ENCODE measurements around the gene ESRRA.

The ESRRA gene

DNA sequence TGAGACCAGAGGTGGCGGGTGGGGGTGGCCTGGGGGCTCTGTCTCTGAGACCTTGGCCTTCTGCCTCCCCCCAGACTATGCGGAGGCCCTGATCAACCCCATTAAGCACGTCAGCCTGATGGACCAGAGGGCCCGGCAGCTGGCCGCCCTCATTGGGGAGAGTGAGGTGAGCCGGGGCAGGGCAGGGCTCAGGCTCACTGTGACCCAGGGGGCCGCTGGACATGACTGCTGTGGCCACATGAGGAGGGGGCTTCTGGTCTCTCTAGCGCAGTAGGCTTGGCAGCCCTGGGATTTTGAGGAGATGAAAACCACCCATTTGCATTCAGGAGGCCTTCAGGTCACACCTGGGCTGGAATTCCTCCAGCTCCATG, 41.4 kb upstream of the ESRRA start:
- Histone ChIP-seq H3K36me3 (ENCODE audit: control insufficient read depth, insufficient read depth, low read length) (peaks cover 6% of the 10 kb centered on the region), H3K27ac (ENCODE audit: insufficient read depth, low read length, poor library complexity, severe bottlenecking) (no peak overlapping the region), H3K4me3 (ENCODE audit: insufficient read depth, low read depth, low read length, poor library complexity, severe bottlenecking) (no peak overlapping the region)

DNA sequence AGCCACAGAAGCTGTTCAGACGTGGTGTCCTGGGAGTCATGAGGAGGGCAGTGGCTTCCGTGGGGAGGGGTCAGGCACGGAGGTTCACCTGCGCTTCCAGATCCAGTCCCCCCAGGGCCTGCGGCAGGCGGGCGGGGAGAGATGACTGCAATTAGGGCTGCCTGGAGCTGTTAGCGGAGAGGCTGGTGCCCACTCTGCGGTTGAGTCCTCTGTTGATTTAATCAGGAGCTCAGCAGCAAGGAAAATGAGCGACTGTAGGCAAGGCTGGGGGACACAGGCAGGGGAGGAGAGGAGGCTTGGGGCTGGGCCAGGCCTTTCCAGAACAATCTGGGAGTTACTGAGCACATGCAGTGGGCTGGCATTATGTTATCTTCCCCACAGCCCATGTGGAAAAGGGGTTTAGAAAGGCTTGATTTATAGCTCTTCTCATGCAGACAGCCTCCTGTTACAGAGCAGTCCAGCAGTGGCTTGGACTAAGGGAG, 40.9 kb upstream of the ESRRA start:
- no peak overlapping the region for H3K27ac ChIP-seq (ENCODE audit: insufficient read depth, low read length, poor library complexity, severe bottlenecking)
- no peak for DNase-seq
- H3K9me3 ChIP-seq (ENCODE audit: control insufficient read depth, low read length): no peaks in the 10 kb centered on the region
- peaks cover 6% of the 10 kb centered on the region for H3K36me3 ChIP-seq (ENCODE audit: control insufficient read depth, insufficient read depth, low read length)
- peaks cover 8% of the 10 kb centered on the region for H3K4me1 ChIP-seq (ENCODE audit: control insufficient read depth, insufficient read depth, low read length, poor library complexity, severe bottlenecking)
- H3K4me3 ChIP-seq (ENCODE audit: insufficient read depth, low read depth, low read length, poor library complexity, severe bottlenecking): no peak overlapping the region
- H3K27me3 ChIP-seq (replicated peaks; ENCODE audit: control insufficient read depth, insufficient read depth, low read length, poor library complexity, severe bottlenecking): no peaks in the 10 kb centered on the region

More for the DNA sequence above, 41.4 kb upstream of the ESRRA start:
- no peaks in the 10 kb centered on the region for H3K27me3 ChIP-seq (replicated peaks; ENCODE audit: control insufficient read depth, insufficient read depth, low read length, poor library complexity, severe bottlenecking)
- peaks cover 6% of the 10 kb centered on the region for H3K4me1 ChIP-seq (ENCODE audit: control insufficient read depth, insufficient read depth, low read length, poor library complexity, severe bottlenecking)
- no peak for DNase-seq
- H3K9me3 ChIP-seq (ENCODE audit: control insufficient read depth, low read length): no peaks in the 10 kb centered on the region

DNA sequence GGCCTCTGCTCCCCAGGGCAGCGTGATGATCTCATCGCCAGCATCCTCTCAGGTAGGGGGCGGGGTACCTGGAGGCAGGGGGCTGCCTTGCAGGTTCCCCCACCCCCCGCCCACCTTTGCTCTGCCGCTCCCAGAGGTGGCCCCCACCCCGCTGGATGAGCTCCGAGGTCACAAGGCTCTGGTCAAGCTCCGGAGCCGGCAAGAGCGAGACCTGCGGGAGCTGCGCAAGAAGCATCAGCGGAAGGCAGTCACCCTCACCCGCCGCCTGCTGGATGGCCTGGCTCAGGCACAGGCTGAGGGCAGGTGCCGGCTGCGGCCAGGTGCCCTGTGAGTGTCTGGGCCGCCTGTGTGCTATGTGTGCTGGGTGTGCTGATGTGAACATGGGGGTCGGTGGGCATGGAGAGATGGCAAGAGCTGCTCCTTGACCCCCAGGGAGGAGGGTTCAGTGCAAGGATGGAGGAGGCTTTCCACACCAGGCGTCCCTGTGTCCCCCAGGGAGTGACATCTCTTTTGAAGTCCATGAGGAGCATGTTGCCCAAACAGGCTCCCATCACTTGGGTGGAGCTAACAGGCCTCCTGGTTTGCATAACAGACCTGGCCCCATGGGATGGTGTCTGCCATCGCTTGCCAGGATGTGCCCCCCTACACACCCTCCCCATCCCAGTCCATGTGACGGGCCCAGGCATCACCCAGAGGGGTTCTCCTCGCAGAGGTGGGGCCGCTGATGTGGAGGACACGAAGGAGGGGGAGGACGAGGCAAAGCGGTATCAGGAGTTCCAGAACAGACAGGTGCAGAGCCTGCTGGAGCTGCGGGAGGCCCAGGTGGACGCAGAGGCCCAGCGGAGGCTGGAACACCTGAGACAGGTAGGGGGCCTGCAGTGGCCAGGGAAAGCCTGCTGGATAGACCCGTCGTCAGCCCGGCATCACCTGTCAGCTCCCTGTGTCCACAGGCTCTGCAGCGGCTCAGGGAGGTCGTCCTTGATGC, 39.9 kb upstream of the ESRRA start:
- no peaks in the 10 kb centered on the region for H3K27me3 ChIP-seq (replicated peaks; ENCODE audit: control insufficient read depth, insufficient read depth, low read length, poor library complexity, severe bottlenecking)
- no peak for DNase-seq
- no peak overlapping the region for H3K4me3 ChIP-seq (ENCODE audit: insufficient read depth, low read depth, low read length, poor library complexity, severe bottlenecking)
- peaks cover 8% of the 10 kb centered on the region for H3K4me1 ChIP-seq (ENCODE audit: control insufficient read depth, insufficient read depth, low read length, poor library complexity, severe bottlenecking)
- H3K9me3 ChIP-seq (ENCODE audit: control insufficient read depth, low read length): no peaks in the 10 kb centered on the region
- H3K27ac ChIP-seq (ENCODE audit: insufficient read depth, low read length, poor library complexity, severe bottlenecking): no peak overlapping the region
- peaks cover 6% of the 10 kb centered on the region for H3K36me3 ChIP-seq (ENCODE audit: control insufficient read depth, insufficient read depth, low read length)

DNA sequence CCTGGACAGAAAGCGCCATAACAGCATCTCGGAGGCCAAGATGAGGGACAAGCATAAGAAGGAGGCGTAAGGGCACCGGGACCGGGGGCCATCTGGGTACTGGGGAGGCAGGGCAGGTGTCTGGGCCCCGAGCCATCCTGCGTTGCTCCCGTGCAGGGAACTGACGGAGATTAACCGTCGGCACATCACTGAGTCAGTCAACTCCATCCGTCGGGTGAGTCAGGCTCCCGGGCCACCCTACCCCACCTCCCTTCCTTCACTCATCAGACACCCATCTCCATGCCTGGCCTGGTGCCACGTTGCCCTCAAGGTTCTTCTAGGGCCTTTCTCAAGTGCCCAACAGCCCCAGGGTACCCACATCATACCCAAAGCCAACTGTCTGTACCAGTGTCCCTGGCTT, 39.0 kb upstream of the ESRRA start:
- no peak overlapping the region for H3K27ac ChIP-seq (ENCODE audit: insufficient read depth, low read length, poor library complexity, severe bottlenecking)
- H3K27me3 ChIP-seq (replicated peaks; ENCODE audit: control insufficient read depth, insufficient read depth, low read length, poor library complexity, severe bottlenecking): no peaks in the 10 kb centered on the region
- peaks cover 8% of the 10 kb centered on the region for H3K4me1 ChIP-seq (ENCODE audit: control insufficient read depth, insufficient read depth, low read length, poor library complexity, severe bottlenecking)
- no peaks in the 10 kb centered on the region for H3K9me3 ChIP-seq (ENCODE audit: control insufficient read depth, low read length)
- no peak overlapping the region for H3K4me3 ChIP-seq (ENCODE audit: insufficient read depth, low read depth, low read length, poor library complexity, severe bottlenecking)
- DNase-seq: no peak
- H3K36me3 ChIP-seq (ENCODE audit: control insufficient read depth, insufficient read depth, low read length): peaks cover 6% of the 10 kb centered on the region

DNA sequence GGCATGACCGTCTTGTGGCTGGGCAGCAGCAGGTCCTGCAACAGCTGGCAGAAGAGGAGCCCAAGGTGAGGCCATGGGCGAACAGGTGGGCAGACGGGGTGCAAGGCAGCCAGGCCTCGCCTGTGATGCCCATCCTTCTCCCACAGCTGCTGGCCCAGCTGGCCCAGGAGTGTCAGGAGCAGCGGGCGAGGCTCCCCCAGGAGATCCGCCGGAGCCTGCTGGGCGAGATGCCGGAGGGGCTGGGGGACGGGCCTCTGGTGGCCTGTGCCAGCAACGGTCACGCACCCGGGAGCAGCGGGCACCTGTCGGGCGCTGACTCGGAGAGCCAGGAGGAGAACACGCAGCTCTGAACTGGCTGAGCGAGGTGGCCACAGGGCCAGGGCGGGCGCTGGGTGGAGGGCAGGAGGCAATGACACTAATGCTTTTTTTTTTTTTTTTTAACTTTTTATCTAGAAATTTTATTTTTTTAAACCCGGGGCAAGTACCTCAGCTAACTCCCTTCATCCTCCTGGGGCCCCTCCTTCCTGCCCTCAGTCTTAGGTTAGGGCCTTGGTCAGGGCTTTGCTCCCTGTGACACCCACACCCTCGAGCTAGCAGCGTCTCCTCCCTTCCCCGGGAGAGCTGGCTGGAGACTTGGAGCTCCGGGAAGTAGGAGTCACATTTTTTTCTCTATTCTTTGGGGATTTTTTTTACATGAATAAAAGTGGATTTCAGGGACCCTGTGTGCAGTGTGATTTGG, 37.9 kb upstream of the ESRRA start:
- peaks cover 6% of the 10 kb centered on the region for H3K36me3 ChIP-seq (ENCODE audit: control insufficient read depth, insufficient read depth, low read length)

DNA sequence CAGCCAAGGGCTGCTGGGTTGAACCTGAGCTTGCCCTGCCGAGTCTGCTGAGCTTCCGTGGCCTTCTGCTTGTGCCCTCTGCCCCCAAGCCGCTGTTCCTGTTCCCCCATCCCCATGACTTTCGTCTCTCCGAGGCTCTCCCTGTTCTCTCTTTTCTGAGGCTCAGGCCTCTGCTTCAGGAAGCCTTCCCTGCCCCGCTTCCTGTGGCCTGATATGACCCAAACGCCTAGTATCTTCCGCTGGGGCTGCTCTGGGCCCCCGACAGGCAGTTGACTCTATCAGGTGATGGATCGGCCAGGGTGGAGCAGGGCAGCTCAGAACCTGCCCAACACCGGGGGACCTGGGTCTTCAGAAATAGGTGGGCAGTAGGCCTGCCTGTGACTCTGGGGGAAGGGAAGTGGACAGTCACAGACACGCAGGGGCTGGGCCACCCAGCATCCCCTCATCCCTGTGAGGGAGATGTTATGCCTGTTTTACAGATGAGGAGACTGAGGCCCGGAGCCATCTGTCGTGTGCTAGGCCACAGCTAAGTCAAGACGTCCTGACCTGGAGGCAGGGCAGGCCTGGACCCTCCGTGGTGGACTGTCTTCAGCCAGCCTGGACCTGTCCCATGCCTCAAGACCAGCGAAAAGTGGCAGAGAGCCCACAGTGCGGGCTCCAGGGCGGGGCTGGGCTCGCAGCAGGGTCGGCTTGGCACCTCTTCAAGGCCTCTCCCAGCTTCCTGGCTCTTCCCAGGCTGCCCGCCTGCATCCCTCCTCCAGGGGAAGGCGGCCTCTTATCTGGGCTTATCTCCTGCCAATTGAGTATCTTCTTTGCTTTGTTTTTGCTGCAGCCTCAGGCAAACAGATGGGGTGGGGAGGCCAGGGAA, 37.1 kb upstream of the ESRRA start:
- peaks cover 12% of the 10 kb centered on the region for H3K4me1 ChIP-seq (ENCODE audit: control insufficient read depth, insufficient read depth, low read length, poor library complexity, severe bottlenecking)
- peak overlapping the region; percentile 61 for H3K4me3 ChIP-seq (ENCODE audit: insufficient read depth, low read depth, low read length, poor library complexity, severe bottlenecking)
- peak overlapping the region; percentile 98 for H3K27ac ChIP-seq (ENCODE audit: insufficient read depth, low read length, poor library complexity, severe bottlenecking)

More for the DNA sequence above, 37.9 kb upstream of the ESRRA start:
- no peak for DNase-seq
- Histone ChIP-seq H3K9me3 (ENCODE audit: control insufficient read depth, low read length) (no peaks in the 10 kb centered on the region), H3K27me3 (replicated peaks; ENCODE audit: control insufficient read depth, insufficient read depth, low read length, poor library complexity, severe bottlenecking) (no peaks in the 10 kb centered on the region), H3K27ac (ENCODE audit: insufficient read depth, low read length, poor library complexity, severe bottlenecking) (no peak overlapping the region), H3K4me1 (ENCODE audit: control insufficient read depth, insufficient read depth, low read length, poor library complexity, severe bottlenecking) (peaks cover 12% of the 10 kb centered on the region), H3K4me3 (ENCODE audit: insufficient read depth, low read depth, low read length, poor library complexity, severe bottlenecking) (no peak overlapping the region)

DNA sequence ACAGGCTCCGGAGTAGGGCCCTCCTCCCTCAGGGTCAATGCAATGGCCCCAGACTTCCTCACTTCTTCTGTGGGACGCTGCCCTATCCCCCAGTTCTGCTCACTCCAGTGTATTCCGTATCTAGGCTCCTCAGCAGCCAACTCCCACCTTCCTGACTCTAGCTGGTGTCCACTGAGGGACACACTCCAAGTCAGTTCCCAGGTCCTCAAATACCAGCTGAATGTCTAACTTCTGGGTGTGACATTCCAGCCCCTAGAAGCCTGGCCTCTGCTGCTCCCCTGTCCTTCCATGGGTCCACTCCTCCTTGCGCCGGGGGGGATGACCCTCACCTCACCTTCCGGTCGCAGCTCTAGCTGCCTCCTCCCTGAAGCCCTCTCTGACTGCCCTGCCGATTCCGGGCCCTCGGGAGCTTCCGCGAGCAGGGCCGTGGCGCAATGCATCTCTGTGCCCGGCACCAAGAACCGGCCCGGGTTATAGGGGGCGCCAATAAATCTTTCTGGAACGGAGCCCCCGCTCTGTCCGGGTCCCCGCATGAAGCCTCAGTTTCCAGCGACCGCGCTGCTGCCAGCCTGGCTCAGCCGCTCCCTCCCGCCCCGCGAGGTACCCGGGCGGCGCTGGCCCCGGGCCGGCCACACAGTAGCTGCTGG, 36.3 kb upstream of the ESRRA start:
- no peak for DNase-seq
- Histone ChIP-seq H3K9me3 (ENCODE audit: control insufficient read depth, low read length) (no peaks in the 10 kb centered on the region), H3K36me3 (ENCODE audit: control insufficient read depth, insufficient read depth, low read length) (peaks cover under 1% of the 10 kb centered on the region), H3K4me3 (ENCODE audit: insufficient read depth, low read depth, low read length, poor library complexity, severe bottlenecking) (peak overlapping the region; percentile 61), H3K27me3 (replicated peaks; ENCODE audit: control insufficient read depth, insufficient read depth, low read length, poor library complexity, severe bottlenecking) (no peaks in the 10 kb centered on the region), H3K27ac (ENCODE audit: insufficient read depth, low read length, poor library complexity, severe bottlenecking) (peak overlapping the region; percentile 98), H3K4me1 (ENCODE audit: control insufficient read depth, insufficient read depth, low read length, poor library complexity, severe bottlenecking) (peaks cover 12% of the 10 kb centered on the region)

More for the DNA sequence above, 37.1 kb upstream of the ESRRA start:
- H3K36me3 ChIP-seq (ENCODE audit: control insufficient read depth, insufficient read depth, low read length): peaks cover 6% of the 10 kb centered on the region
- H3K9me3 ChIP-seq (ENCODE audit: control insufficient read depth, low read length): no peaks in the 10 kb centered on the region
- no peaks in the 10 kb centered on the region for H3K27me3 ChIP-seq (replicated peaks; ENCODE audit: control insufficient read depth, insufficient read depth, low read length, poor library complexity, severe bottlenecking)
- no peak for DNase-seq

DNA sequence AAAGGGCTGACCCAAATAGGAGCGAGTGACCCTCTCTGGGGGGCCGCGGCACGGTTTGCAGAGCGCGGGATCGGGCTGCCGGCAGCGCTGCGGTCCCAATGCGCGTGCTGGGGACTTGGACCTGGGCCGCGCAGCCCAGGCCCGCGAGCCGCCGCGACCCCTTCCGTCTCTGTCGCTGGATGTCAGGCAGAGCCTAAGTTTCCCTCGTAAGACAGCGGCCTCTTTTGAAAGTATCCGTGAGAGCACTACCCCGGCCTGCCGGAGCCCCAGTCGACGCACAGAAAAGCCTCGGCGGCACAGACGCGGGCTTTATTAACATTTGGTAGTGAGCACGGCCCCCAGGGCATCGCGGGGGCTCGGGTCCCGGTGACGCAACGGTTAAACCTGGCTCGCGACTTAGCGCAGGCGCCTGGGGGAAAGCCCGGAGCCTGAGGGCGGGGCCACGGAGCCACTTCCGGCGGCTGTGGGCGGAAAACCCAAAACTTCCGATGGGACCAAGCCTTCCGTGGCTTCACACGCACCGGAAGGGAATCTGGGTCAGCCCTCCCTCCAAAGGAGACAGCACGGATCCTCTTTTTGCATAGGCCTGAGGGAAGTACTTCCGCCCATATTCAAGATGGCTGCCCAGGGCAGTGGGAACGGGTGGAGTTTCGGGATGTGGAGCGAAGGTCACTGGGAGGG, 35.6 kb upstream of the ESRRA start:
- DNase-seq: peak; percentile 96 to 97 (median 97)
- peaks cover 12% of the 10 kb centered on the region for H3K4me1 ChIP-seq (ENCODE audit: control insufficient read depth, insufficient read depth, low read length, poor library complexity, severe bottlenecking)
- no peaks in the 10 kb centered on the region for H3K27me3 ChIP-seq (replicated peaks; ENCODE audit: control insufficient read depth, insufficient read depth, low read length, poor library complexity, severe bottlenecking)
- no peaks in the 10 kb centered on the region for H3K36me3 ChIP-seq (ENCODE audit: control insufficient read depth, insufficient read depth, low read length)
- no peaks in the 10 kb centered on the region for H3K9me3 ChIP-seq (ENCODE audit: control insufficient read depth, low read length)
- H3K27ac ChIP-seq (ENCODE audit: insufficient read depth, low read length, poor library complexity, severe bottlenecking): peak overlapping the region; percentile 98
- H3K4me3 ChIP-seq (ENCODE audit: insufficient read depth, low read depth, low read length, poor library complexity, severe bottlenecking): peak overlapping the region; percentile 61

All from effector memory CD4-positive, alpha-beta T cell (primary cell).